ENCODE results near the gene TAF4. TPM values are rescaled to one million over a fixed set of nuclear protein-coding genes. Genes with fewer than 3 reads are reported as not detected.

TAF4 gene
- total and polyA plus RNA-seq, 2 donors (not counting 1 experiment from before 2014, with no cell fraction given) = 2.6 to 3.0 TPM

DNA sequence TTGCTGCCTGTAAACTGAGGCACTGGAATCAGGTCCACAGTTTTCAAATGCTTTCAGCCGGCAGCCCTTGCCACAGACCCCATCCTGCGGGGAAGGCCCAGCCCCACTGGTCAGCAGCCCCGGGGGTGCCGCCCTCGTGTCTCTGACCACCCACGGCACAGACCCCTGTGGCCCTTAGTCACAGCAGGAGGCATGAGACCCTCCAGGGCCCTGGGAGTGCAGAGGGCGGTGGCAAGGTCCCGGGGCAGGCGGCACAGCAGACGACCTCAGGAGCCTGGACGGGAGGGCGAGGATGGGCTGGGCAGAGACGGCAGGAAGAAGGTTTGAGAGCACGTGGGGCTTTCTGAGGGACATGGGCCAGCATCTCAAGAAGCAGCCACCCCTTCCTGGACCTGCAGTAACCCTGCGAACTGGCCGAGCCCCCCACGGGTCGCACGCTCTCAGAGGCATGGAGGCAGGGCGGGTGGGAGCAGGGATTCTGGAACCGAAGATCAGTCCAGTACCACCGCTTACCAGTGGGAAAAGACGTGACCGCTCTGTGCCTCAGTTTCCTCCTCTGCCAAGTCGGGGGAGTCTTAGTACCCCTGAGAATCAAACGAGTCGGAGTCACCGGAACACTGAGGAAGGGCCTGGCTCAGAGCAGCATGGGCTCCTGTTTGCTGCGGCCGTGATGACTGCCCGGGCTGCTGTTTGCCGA is 140.7 kb downstream of the TAF4 start:
- Histone ChIP-seq H4K20me1 (ENCODE audit: control insufficient read depth, extremely low read depth, insufficient read depth, low read length) (no peaks in the 10 kb centered on the region), H3K27ac (ENCODE audit: insufficient read depth, low read length) (no peak overlapping the region), H3K4me1 (ENCODE audit: control insufficient read depth, extremely low read depth, insufficient read depth, low read length) (no peaks in the 10 kb centered on the region), H3K36me3 (ENCODE audit: control insufficient read depth, insufficient read depth, low read length) (no peaks in the 10 kb centered on the region), H3K9me3 (ENCODE audit: control insufficient read depth, insufficient read depth, low read depth, low read length) (peaks cover under 1% of the 10 kb centered on the region), H3K4me3 (replicated peaks in 1 of 4; ENCODE audit: control extremely low read depth in 1 of 4, insufficient read depth in 1 of 4, low read depth in 3 of 4, low read length in 4 of 4) (no peak overlapping the region), H3K9ac (ENCODE audit: insufficient read depth, low read length) (no peak overlapping the region), H3K27me3 (ENCODE audit: control insufficient read depth, insufficient read depth, low read length) (no peaks in the 10 kb centered on the region), H2AFZ (ENCODE audit: low read length) (no peak overlapping the region), H3K79me2 (ENCODE audit: control insufficient read depth, insufficient read depth, low read length) (no peaks in the 10 kb centered on the region), H3K4me2 (ENCODE audit: extremely low read depth, insufficient read depth, low read length) (no peak overlapping the region)
- no peak for TF ChIP-seq EZH2 (IDR thresholded peaks at IDR 0.05; ENCODE audit: low read length, missing control alignments)
- TF ChIP-seq, protein P1, sequence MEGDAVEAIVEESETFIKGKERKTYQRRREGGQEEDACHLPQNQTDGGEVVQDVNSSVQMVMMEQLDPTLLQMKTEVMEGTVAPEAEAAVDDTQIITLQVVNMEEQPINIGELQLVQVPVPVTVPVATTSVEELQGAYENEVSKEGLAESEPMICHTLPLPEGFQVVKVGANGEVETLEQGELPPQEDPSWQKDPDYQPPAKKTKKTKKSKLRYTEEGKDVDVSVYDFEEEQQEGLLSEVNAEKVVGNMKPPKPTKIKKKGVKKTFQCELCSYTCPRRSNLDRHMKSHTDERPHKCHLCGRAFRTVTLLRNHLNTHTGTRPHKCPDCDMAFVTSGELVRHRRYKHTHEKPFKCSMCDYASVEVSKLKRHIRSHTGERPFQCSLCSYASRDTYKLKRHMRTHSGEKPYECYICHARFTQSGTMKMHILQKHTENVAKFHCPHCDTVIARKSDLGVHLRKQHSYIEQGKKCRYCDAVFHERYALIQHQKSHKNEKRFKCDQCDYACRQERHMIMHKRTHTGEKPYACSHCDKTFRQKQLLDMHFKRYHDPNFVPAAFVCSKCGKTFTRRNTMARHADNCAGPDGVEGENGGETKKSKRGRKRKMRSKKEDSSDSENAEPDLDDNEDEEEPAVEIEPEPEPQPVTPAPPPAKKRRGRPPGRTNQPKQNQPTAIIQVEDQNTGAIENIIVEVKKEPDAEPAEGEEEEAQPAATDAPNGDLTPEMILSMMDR (conservative IDR thresholded peaks at IDR 0.05 in 1 of 2, IDR thresholded peaks at IDR 0.05 in 1 of 2; ENCODE audit: low read depth in 1 of 2, low read length in 2 of 2) = no peak
- no peak for DNase-seq (ENCODE audit: low read depth in 2 of 2)

Other genes starting within 250 kb of the TAF4 start
- gene LSM14B, start 56.6 kb upstream of the TAF4 start, total RNA-seq = 46.7 and 48.7 TPM in 2 replicates
- 20.2 and 24.7 TPM in 2 replicates for gene LSM14B, start 56.6 kb upstream of the TAF4 start, polyA plus RNA-seq
- gene PSMA7, start 77.5 kb upstream of the TAF4 start, total RNA-seq = 234 and 274 TPM in 2 replicates
- gene PSMA7, start 77.5 kb upstream of the TAF4 start, polyA plus RNA-seq = 342 and 397 TPM in 2 replicates
- 5.6 and 7.4 TPM in 2 replicates for gene SS18L1, start 77.9 kb upstream of the TAF4 start, total RNA-seq
- 3.8 and 4.7 TPM in 2 replicates for gene SS18L1, start 77.9 kb upstream of the TAF4 start, polyA plus RNA-seq
- gene MTG2, start 117.1 kb upstream of the TAF4 start, total RNA-seq = 17.5 and 20.5 TPM in 2 replicates
- gene MTG2, start 117.1 kb upstream of the TAF4 start, polyA plus RNA-seq = 16.5 and 26.2 TPM in 2 replicates
- gene HRH3, start 154.4 kb upstream of the TAF4 start, total RNA-seq = not detected in 2 replicates
- not detected in 2 replicates for gene HRH3, start 154.4 kb upstream of the TAF4 start, polyA plus RNA-seq
- 23.6 and 27.9 TPM in 2 replicates for gene OSBPL2, start 172.6 kb upstream of the TAF4 start, total RNA-seq
- 11.4 and 13.3 TPM in 2 replicates for gene OSBPL2, start 172.6 kb upstream of the TAF4 start, polyA plus RNA-seq
- gene ADRM1, start 237.1 kb upstream of the TAF4 start, total RNA-seq = 61.1 and 71.3 TPM in 2 replicates
- gene ADRM1, start 237.1 kb upstream of the TAF4 start, polyA plus RNA-seq = 41.2 and 67.1 TPM in 2 replicates

Data from fibroblast of lung (primary cell).